GM12878 (cell line): ENCODE measurements around the gene CDK5R1. TPM values are rescaled to one million over a fixed set of nuclear protein-coding genes. Genes with fewer than 3 reads are reported as not detected.

Experiments used
- BACH1 ChIP-seq: fragments of 450-650 bp; IDR thresholded peaks from 2 replicates; pipeline ENCODE4 v1.6.1; 2017; ENCODE audit warnings: mild to moderate bottlenecking, borderline replicate concordance
- EP300 ChIP-seq, 2 experiments: fragments of 150-350 bp in 1 of 2; IDR thresholded peaks; 2 replicates each; pipeline ENCODE4 v1.6.1; 2011 to 2012; ENCODE audit warnings: low read depth in 2 of 2, low read length in 2 of 2, borderline replicate concordance in 1 of 2, improper control_type of control experiment in 1 of 2, inconsistent platforms in 1 of 2; ENCODE audit not compliant: control insufficient read depth in 1 of 2
- IRF4 ChIP-seq: IDR thresholded peaks from 2 replicates; pipeline ENCODE4 v1.6.1; 2011; ENCODE audit warnings: low read depth, low read length
- MYB ChIP-seq: fragments of 150-350 bp; IDR thresholded peaks from 2 replicates; pipeline ENCODE4 v1.6.1; 2014; ENCODE audit warnings: mild to moderate bottlenecking, low read depth, low read length, borderline replicate concordance
- NRF1 ChIP-seq: conservative IDR thresholded peaks from 2 replicates; pipeline ENCODE4 v1.6.1; 2011; ENCODE audit warnings: mild to moderate bottlenecking, low read depth, low read length, improper control_type of control experiment
- PAX5 ChIP-seq: IDR thresholded peaks from 2 replicates; pipeline ENCODE4 v1.6.1; 2011; ENCODE audit warnings: low read depth, low read length, borderline replicate concordance
- POLR2A ChIP-seq: IDR thresholded peaks from 2 replicates; pipeline ENCODE4 v1.6.1; 2011; ENCODE audit warnings: low read depth, mild to moderate bottlenecking, low read length
- RB1 ChIP-seq: fragments of 450-650 bp; formaldehyde crosslinking; IDR thresholded peaks from 2 replicates; pipeline ENCODE4 v1.6.1; 2017; ENCODE audit warnings: mild to moderate bottlenecking, borderline replicate concordance
- SIN3A ChIP-seq: IDR thresholded peaks from 2 replicates; pipeline ENCODE4 v1.6.1; 2012; ENCODE audit warnings: low read depth, low read length, improper control_type of control experiment
- SMC3 ChIP-seq: IDR thresholded peaks from 2 replicates; pipeline ENCODE4 v1.6.1; 2011; ENCODE audit warnings: low read length, improper control_type of control experiment, borderline replicate concordance
- TARDBP ChIP-seq: IDR thresholded peaks from 2 replicates; pipeline ENCODE4 v1.6.1; 2016; ENCODE audit warnings: borderline replicate concordance
- YY1 ChIP-seq: IDR thresholded peaks from 2 replicates; pipeline ENCODE4 v1.6.1; 2011; ENCODE audit warnings: low read depth, mild to moderate bottlenecking, low read length
- ZNF24 ChIP-seq: fragments of 450-650 bp; IDR thresholded peaks from 2 replicates; pipeline ENCODE4 v1.6.1; 2017; ENCODE audit warnings: antibody characterized with exemption, mild to moderate bottlenecking
- polyA plus RNA-seq, 11 experiments: library from polyadenylated mRNA; depleted of rRNA in 4 of 11; unstranded in 6 of 11; stranded (reverse) in 5 of 11; fragments of >200 nt; fragmentation: Nextera tagmentation in 4 of 11; fragmentation: Illumina TruSeq in 1 of 11; extraction: Ambion mirVana in 4 of 11; extraction: Trizol in 1 of 11; gene quantifications; 1 replicate in 1 of 11; 2 replicates in 10 of 11; pipeline versions ENCODE4 v1.2.1 to v1.2.3, GENCODE V29; 2011 to 2016; ENCODE audit warnings: inconsistent platforms in 2 of 11, missing spikeins in 2 of 11, low read depth in 1 of 11
- total RNA-seq, 4 experiments: library from RNA; depleted of rRNA in 3 of 4; stranded (reverse); fragments of >200 nt in 3 of 4; fragmentation: Illumina TruSeq in 1 of 4; extraction: Trizol in 1 of 4; gene quantifications; 2 replicates each; pipeline versions ENCODE4 v1.2.1 to v1.2.3, GENCODE V29; 2013 to 2021
- TF ChIP-seq, protein P1 (sequence below): fragments of 450-650 bp; IDR thresholded peaks from 2 replicates; pipeline ENCODE4 v1.6.1; 2016; ENCODE audit warnings: mild to moderate bottlenecking, moderate library complexity, borderline replicate concordance
- TF ChIP-seq, protein P2 (sequence below), 3 experiments: IDR thresholded peaks in 2 of 3; conservative IDR thresholded peaks in 1 of 3; 2 replicates each; pipeline ENCODE4 v1.5.1; 2011; ENCODE audit warnings: low read depth in 3 of 3, low read length in 3 of 3, mild to moderate bottlenecking in 3 of 3, control low read depth in 2 of 3, moderate library complexity in 2 of 3, inconsistent platforms in 1 of 3, mixed read lengths in 1 of 3; ENCODE audit not compliant: control insufficient read depth in 2 of 3, insufficient read depth in 1 of 3; ENCODE audit errors: extremely low read depth in 1 of 3
- TF ChIP-seq, protein P3 (sequence below): fragments of 450-650 bp; IDR thresholded peaks from 2 replicates; pipeline ENCODE4 v1.6.1; 2016; ENCODE audit warnings: mild to moderate bottlenecking
- TF ChIP-seq, protein P4 (sequence below): IDR thresholded peaks from 2 replicates; pipeline ENCODE4 v1.6.1; 2012; ENCODE audit warnings: low read depth, low read length, improper control_type of control experiment

CDK5R1 gene
- total and polyA plus RNA-seq, 10 of the 15 experiments (the other 5 are each of a cell fraction or from before 2014, with no cell fraction given), result 1.1 to 28.3 (median 12.2) TPM

DNA sequence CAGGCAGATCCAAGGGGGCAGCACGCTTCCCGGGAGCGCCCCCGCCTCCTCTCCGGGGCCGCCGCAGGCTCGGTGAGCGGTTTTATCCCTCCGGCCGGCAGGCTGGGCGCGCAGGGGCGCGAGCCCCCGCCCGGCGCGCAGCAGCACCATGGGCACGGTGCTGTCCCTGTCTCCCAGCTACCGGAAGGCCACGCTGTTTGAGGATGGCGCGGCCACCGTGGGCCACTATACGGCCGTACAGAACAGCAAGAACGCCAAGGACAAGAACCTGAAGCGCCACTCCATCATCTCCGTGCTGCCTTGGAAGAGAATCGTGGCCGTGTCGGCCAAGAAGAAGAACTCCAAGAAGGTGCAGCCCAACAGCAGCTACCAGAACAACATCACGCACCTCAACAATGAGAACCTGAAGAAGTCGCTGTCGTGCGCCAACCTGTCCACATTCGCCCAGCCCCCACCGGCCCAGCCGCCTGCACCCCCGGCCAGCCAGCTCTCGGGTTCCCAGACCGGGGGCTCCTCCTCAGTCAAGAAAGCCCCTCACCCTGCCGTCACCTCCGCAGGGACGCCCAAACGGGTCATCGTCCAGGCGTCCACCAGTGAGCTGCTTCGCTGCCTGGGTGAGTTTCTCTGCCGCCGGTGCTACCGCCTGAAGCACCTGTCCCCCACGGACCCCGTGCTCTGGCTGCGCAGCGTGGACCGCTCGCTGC is 832 bp downstream of the CDK5R1 start (continued):
- TF ChIP-seq MYB (no peak), YY1 (0 out of 2 replicates have a peak, but pooled peaks have one; percentile 37), SIN3A (peak; percentile 44; the same call in 1 of the 2 replicates), TARDBP (no peak), BACH1 (peak; percentile 13; the same call in 1 of the 2 replicates), NRF1 (no peak), IRF4 (no peak), SMC3 (0 out of 2 replicates have a peak, but pooled peaks have one; percentile 10), RB1 (no peak), POLR2A (peak; percentile 71), PAX5 (0 out of 2 replicates have a peak, but pooled peaks have one; percentile 9), EP300 (IDR thresholded peaks at IDR 0.05; ENCODE audit: borderline replicate concordance in 1 of 2, control insufficient read depth in 1 of 2, low read depth in 2 of 2, low read length in 2 of 2) (no peak), ZNF24 (no peak)
- TF ChIP-seq, protein P1, sequence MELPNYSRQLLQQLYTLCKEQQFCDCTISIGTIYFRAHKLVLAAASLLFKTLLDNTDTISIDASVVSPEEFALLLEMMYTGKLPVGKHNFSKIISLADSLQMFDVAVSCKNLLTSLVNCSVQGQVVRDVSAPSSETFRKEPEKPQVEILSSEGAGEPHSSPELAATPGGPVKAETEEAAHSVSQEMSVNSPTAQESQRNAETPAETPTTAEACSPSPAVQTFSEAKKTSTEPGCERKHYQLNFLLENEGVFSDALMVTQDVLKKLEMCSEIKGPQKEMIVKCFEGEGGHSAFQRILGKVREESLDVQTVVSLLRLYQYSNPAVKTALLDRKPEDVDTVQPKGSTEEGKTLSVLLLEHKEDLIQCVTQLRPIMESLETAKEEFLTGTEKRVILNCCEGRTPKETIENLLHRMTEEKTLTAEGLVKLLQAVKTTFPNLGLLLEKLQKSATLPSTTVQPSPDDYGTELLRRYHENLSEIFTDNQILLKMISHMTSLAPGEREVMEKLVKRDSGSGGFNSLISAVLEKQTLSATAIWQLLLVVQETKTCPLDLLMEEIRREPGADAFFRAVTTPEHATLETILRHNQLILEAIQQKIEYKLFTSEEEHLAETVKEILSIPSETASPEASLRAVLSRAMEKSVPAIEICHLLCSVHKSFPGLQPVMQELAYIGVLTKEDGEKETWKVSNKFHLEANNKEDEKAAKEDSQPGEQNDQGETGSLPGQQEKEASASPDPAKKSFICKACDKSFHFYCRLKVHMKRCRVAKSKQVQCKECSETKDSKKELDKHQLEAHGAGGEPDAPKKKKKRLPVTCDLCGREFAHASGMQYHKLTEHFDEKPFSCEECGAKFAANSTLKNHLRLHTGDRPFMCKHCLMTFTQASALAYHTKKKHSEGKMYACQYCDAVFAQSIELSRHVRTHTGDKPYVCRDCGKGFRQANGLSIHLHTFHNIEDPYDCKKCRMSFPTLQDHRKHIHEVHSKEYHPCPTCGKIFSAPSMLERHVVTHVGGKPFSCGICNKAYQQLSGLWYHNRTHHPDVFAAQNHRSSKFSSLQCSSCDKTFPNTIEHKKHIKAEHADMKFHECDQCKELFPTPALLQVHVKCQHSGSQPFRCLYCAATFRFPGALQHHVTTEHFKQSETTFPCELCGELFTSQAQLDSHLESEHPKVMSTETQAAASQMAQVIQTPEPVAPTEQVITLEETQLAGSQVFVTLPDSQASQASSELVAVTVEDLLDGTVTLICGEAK, result no peak
- TF ChIP-seq, protein P2, sequence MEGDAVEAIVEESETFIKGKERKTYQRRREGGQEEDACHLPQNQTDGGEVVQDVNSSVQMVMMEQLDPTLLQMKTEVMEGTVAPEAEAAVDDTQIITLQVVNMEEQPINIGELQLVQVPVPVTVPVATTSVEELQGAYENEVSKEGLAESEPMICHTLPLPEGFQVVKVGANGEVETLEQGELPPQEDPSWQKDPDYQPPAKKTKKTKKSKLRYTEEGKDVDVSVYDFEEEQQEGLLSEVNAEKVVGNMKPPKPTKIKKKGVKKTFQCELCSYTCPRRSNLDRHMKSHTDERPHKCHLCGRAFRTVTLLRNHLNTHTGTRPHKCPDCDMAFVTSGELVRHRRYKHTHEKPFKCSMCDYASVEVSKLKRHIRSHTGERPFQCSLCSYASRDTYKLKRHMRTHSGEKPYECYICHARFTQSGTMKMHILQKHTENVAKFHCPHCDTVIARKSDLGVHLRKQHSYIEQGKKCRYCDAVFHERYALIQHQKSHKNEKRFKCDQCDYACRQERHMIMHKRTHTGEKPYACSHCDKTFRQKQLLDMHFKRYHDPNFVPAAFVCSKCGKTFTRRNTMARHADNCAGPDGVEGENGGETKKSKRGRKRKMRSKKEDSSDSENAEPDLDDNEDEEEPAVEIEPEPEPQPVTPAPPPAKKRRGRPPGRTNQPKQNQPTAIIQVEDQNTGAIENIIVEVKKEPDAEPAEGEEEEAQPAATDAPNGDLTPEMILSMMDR (IDR thresholded peaks at IDR 0.05 in 2 of 3, conservative IDR thresholded peaks at IDR 0.05 in 1 of 3; ENCODE audit: control insufficient read depth in 2 of 3, extremely low read depth in 1 of 3, insufficient read depth in 1 of 3, low read depth in 3 of 3, low read length in 3 of 3), result peak in 1 of 3 experiments; percentile 22; a peak in 1 of 6 replicates
- TF ChIP-seq, protein P3, sequence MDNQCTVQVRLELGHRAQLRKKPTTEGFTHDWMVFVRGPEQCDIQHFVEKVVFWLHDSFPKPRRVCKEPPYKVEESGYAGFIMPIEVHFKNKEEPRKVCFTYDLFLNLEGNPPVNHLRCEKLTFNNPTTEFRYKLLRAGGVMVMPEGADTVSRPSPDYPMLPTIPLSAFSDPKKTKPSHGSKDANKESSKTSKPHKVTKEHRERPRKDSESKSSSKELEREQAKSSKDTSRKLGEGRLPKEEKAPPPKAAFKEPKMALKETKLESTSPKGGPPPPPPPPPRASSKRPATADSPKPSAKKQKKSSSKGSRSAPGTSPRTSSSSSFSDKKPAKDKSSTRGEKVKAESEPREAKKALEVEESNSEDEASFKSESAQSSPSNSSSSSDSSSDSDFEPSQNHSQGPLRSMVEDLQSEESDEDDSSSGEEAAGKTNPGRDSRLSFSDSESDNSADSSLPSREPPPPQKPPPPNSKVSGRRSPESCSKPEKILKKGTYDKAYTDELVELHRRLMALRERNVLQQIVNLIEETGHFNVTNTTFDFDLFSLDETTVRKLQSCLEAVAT, result peak; percentile 94
- TF ChIP-seq, protein P4, sequence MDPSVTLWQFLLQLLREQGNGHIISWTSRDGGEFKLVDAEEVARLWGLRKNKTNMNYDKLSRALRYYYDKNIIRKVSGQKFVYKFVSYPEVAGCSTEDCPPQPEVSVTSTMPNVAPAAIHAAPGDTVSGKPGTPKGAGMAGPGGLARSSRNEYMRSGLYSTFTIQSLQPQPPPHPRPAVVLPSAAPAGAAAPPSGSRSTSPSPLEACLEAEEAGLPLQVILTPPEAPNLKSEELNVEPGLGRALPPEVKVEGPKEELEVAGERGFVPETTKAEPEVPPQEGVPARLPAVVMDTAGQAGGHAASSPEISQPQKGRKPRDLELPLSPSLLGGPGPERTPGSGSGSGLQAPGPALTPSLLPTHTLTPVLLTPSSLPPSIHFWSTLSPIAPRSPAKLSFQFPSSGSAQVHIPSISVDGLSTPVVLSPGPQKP, result no peak
